Measurements from ENCODE around the gene SDK2. TPM values are rescaled to one million over a fixed set of nuclear protein-coding genes. Genes with fewer than 3 reads are reported as not detected.
A peak's percentile ranks its signal among the peaks of the same experiment; 100 is the strongest.

SDK2 gene
- total and polyA plus RNA-seq, 2 experiments from 2014 or later: 0.59 to 1.2 TPM

- Histone ChIP-seq H3K4me1 (ENCODE audit: insufficient read depth) (peaks cover 59% of the 10 kb centered on the region), H3K36me3 (replicated peaks; ENCODE audit: insufficient read depth, low read depth) (no peaks in the 10 kb centered on the region), H3K27ac (peak overlapping the region; percentile 100), H3K79me2 (peaks cover 99% of the 10 kb centered on the region), H4K20me1 (ENCODE audit: insufficient read depth, poor library complexity, severe bottlenecking) (peaks cover 68% of the 10 kb centered on the region), H3K4me2 (peak overlapping the region; percentile 94), H3K9me3 (ENCODE audit: low read depth) (no peaks in the 10 kb centered on the region), H2AFZ (no peak overlapping the region), H3K4me3 (no peak overlapping the region), H3K9me2 (replicated peaks; ENCODE audit: insufficient read depth) (no peaks in the 10 kb centered on the region), H3K27me3 (no peaks in the 10 kb centered on the region)
- TF ChIP-seq EZH2 (IDR thresholded peaks at IDR 0.05; ENCODE audit: borderline replicate concordance) (no peak), EZH2phosphoT487 (IDR thresholded peaks at IDR 0.05; ENCODE audit: low read depth, severe bottlenecking, unreplicated experiment) (no peak), CTCF (IDR thresholded peaks at IDR 0.05; ENCODE audit: poor library complexity) (peak; percentile 46)
- WGBS (ENCODE audit: low lambda C conversion rate, missing lambda C conversion rate): 16% methylated on average over 16 of the region's 16 CpGs
- DNase-seq (ENCODE audit: low spot score): peak; percentile 85
These were observed 339.1 kb downstream of the SDK2 start for GRCh38 chr17:73304971-73305812.

GRCh38 chr17:73304438-73304837 is 339.8 kb downstream of the SDK2 start:
- no peak overlapping the region for H2AFZ ChIP-seq
- peaks cover 99% of the 10 kb centered on the region for H3K79me2 ChIP-seq
- no peaks in the 10 kb centered on the region for H3K9me2 ChIP-seq (replicated peaks; ENCODE audit: insufficient read depth)
- H3K4me1 ChIP-seq (ENCODE audit: insufficient read depth): peaks cover 59% of the 10 kb centered on the region
- WGBS (ENCODE audit: low lambda C conversion rate, missing lambda C conversion rate): 20% methylated on average over 8 of the region's 8 CpGs
- peak overlapping the region; percentile 100 for H3K27ac ChIP-seq
- peaks cover 76% of the 10 kb centered on the region for H4K20me1 ChIP-seq (ENCODE audit: insufficient read depth, poor library complexity, severe bottlenecking)
- no peaks in the 10 kb centered on the region for H3K36me3 ChIP-seq (replicated peaks; ENCODE audit: insufficient read depth, low read depth)
- peak; percentile 48 for DNase-seq (ENCODE audit: low spot score)
- H3K4me3 ChIP-seq: no peak overlapping the region
- no peak for TF ChIP-seq CTCF (IDR thresholded peaks at IDR 0.05; ENCODE audit: poor library complexity)
- TF ChIP-seq EZH2 (IDR thresholded peaks at IDR 0.05; ENCODE audit: borderline replicate concordance): no peak
- TF ChIP-seq EZH2phosphoT487 (IDR thresholded peaks at IDR 0.05; ENCODE audit: low read depth, severe bottlenecking, unreplicated experiment): no peak
- H3K4me2 ChIP-seq: peak overlapping the region; percentile 94
- H3K9me3 ChIP-seq (ENCODE audit: low read depth): no peaks in the 10 kb centered on the region
- no peaks in the 10 kb centered on the region for H3K27me3 ChIP-seq

GRCh38 chr17:73302189-73302588 is 342.1 kb downstream of the SDK2 start:
- Histone ChIP-seq H4K20me1 (ENCODE audit: insufficient read depth, poor library complexity, severe bottlenecking) (peaks cover 91% of the 10 kb centered on the region), H3K4me1 (ENCODE audit: insufficient read depth) (peaks cover 54% of the 10 kb centered on the region)
- 85% methylated on average over 3 of the region's 3 CpGs for WGBS (ENCODE audit: low lambda C conversion rate, missing lambda C conversion rate)

More at GRCh38 chr17:73302189-73302588, 342.1 kb downstream of the SDK2 start:
- Histone ChIP-seq H3K27me3 (no peaks in the 10 kb centered on the region), H3K36me3 (replicated peaks; ENCODE audit: insufficient read depth, low read depth) (no peaks in the 10 kb centered on the region), H3K4me2 (no peak overlapping the region), H3K79me2 (peaks cover 100% of the 10 kb centered on the region), H3K9me3 (ENCODE audit: low read depth) (no peaks in the 10 kb centered on the region), H2AFZ (no peak overlapping the region), H3K27ac (no peak overlapping the region), H3K4me3 (no peak overlapping the region), H3K9me2 (replicated peaks; ENCODE audit: insufficient read depth) (no peaks in the 10 kb centered on the region)
- no peak for TF ChIP-seq CTCF (IDR thresholded peaks at IDR 0.05; ENCODE audit: poor library complexity)
- no peak for TF ChIP-seq EZH2phosphoT487 (IDR thresholded peaks at IDR 0.05; ENCODE audit: low read depth, severe bottlenecking, unreplicated experiment)
- TF ChIP-seq EZH2 (IDR thresholded peaks at IDR 0.05; ENCODE audit: borderline replicate concordance): no peak
- no peak for DNase-seq (ENCODE audit: low spot score)

Measured in hepatocyte (in vitro differentiated cells).